ENCODE data around the gene GAK.
"Not testable (repeated sequence)": the region's sequence is repeated elsewhere in the genome, so short reads cannot be mapped to it uniquely, and the experiment has no call there.

Gene GAK

DNA sequence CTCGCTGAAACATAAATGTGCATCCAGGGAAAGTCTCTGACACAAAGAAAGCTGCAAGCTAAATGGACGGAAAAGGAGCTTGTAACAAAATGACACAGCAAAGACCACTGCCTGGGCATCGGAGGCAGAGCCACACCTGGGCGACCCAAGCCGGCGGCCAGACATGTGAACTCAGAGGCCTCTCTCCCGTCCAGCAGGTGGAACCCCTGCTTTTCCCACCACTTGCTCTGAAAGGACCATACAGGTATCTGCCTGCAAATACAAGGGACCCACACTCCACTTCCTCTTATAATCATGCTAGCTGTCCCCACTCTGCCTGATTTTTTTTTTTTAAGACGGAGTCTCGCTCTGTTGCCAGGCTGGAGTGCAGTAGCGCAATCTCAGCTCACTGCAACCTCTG, 118.2 kb downstream of the GAK start:
- no peak for DNase-seq (ENCODE audit: low spot score)

DNA sequence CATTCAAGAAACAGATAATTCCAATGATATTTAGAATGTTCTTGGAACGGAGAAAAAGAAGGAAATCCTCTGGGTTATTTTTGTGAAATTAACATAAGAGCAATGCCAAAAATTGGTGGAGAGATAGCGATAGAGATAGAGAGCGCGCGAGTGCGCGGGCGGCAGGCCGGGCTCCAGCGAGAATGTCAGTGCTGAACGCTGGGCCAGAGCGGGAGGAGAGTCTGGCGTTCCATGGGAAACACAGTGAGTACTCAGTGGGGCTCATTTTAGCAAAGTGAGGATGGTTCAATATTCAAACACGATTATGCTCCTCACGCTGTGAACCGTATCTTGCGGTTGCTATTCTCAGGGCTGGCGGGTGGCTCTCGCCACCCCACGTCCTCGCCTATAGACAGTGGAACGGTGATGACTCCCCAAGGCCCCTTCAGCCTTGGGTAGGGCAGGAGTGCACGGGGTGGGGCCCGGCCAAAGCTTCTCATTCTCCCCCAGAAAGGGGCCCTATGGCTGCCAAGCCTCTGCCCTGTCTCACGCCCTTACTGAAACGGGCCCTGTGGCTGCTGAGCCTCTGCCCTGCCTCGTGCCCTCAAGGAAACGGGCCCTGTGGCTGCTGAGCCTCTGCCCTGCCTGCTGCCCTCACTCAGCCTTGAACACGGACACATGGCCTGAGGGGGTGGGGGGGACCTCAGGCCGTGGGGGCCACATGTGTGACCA, 123.1 kb downstream of the GAK start:
- DNase-seq (ENCODE audit: low spot score) = no peak

DNA sequence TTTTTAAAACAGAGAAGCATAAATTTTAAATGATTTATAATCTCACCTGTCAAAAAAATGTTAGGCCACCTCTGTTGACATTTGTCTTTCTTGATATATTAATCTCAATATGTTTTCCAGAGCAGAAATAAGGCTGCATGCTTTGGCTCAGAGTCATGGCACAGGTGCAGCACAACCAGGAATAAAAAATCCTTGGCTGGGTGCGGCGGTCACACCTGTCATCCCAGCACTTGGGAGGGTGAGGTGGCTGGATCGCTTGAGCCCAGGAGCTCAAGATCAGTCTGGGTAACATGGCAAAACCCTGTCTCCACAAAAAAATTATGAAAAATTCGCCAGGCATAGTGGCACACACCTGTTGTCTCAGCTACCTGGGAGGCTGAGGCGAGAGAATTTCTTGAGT, 124.3 kb downstream of the GAK start:
- DNase-seq (ENCODE audit: low spot score) = no peak

DNA sequence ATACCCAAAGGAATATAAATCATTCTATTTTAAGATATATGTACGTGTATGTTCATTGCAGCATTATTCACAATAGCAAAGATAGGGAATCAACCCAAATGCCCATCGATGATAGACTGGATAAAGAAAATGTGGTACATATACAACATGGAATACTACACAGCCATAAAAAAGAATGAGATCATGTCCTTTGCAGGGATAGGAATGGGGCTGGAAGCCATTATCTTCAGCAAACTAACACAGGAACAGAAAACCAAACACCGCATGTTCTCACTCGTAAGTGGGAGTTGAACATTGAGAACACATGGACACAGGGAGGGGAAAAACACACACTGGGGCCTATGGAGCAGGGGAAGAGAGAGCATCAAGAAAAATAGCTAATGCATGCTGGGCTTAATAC, 125.1 kb downstream of the GAK start:
- not testable (repeated sequence) for DNase-seq (ENCODE audit: low spot score)

DNA sequence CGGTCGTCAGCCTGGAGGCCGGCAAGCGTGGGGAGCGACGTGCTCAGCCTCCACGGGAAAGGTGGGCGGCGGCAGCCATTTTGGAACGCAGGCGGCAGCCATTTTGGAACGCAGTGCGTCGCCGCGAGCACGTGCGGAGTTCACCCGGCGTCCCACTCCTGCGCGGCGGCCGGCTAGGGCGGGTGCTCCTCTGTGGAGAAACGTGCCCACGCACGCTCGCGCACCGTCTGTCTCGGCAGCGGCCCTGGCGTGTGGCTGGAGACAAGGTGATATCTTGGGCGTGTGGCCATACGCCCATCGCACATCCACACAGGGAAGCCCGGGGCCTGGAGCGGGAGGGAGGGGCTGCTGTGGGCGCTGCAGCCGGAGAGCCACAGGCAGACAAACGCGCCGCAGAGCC, 127.3 kb downstream of the GAK start:
- DNase-seq (ENCODE audit: low spot score) = no peak

DNA sequence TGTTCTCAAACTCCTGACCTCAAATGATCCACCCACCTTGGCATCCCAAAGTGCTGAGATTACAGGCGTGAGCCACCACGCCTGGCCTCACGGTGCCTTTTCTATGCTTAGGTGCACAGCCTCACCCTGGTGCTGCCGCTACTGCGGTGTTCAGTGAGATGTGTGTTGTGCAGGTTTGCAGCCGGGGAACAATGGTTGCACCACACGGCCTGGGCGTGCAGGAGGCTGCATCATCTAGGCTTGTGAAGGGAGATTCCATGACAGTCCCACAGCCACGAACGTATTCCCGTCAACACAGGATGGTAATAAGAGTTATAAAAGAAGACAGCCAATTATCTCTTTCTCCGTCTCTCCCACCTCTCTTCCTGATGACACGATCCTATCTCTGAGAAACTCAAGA, 128.2 kb downstream of the GAK start:
- no peak for DNase-seq (ENCODE audit: low spot score)

DNA sequence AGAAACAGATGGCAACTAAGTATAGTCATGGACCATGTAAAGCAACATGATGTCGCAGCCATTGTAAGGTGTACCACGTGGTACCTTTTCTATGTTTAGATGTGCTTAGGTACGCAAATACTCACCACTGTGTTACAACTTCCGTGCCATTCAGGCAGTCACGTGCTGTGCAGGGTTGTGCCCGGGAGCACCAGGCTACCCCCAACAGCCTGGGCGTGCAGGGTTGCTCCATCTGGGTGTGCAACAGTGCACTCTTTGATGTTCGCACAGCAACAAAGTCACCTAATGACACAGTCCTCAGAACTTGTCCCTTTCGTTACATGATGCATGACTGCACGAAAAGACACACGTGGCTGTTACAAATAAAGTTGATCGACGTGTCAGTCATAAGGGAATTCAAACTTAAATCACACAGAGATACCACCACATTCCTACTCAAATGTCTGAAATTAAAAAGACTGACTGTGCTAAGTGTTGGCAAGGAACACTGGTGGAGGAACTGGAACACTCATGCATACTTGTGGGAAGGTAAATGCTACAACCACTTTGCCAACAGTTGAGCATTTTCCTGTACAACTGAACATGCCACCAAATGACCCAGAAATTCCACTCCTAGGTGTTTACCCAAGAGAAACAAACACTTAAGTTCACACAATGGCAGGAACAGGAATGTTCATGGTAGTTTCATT, 130.5 kb downstream of the GAK start:
- DNase-seq (ENCODE audit: low spot score) = no peak

Data from CD4-positive, alpha-beta T cell treated with Interleukin-6 at 100 ng/mL for 8 hours (primary cell).